WTC11 (cell line): Measurements from ENCODE around the gene CHKA. TPM values are rescaled to one million over a fixed set of nuclear protein-coding genes. Genes with fewer than 3 reads are reported as not detected.

ENCODE experiments used
- ATAC-seq: fragments of 200-7000 bp; cut with Tn5 transposase; 2 replicates; pipeline ENCODE4 v1.10.0; 2021; ENCODE audit warnings: mild to moderate bottlenecking, moderate library complexity
- CTCF ChIA-PET: fragments of 300-600 bp; sonication (Branson Sonifier 250); formaldehyde crosslinking; loops from one replicate; lab custom pipeline; 2021; ENCODE audit warnings: antibody characterized with exemption; lab: Charles Lee
- POLR2A ChIA-PET: fragments of 350-600 bp; sonication (Branson Sonifier 250); formaldehyde crosslinking; loops from one replicate; lab custom pipeline; 2021; ENCODE audit warnings: antibody characterized with exemption; lab: Charles Lee
- DNase-seq: peaks from one replicate; pipeline ENCODE4 v3.0.0; 2021; ENCODE audit warnings: low spot score
- H3K27ac Mint-ChIP-seq: 2 replicates; pipeline ENCODE4 v1.8.0; 2021; ENCODE audit warnings: mixed read lengths
- H3K27me3 Mint-ChIP-seq: 2 replicates; pipeline ENCODE4 v1.8.0; 2021; ENCODE audit warnings: low read depth, mild to moderate bottlenecking, moderate library complexity, mixed read lengths
- H3K36me3 Mint-ChIP-seq: 2 replicates; pipeline ENCODE4 v1.8.0; 2021; ENCODE audit warnings: mixed read lengths
- H3K4me1 Mint-ChIP-seq: 2 replicates; pipeline ENCODE4 v1.8.0; 2022; ENCODE audit warnings: mixed read lengths
- H3K4me3 Mint-ChIP-seq: 2 replicates; pipeline ENCODE4 v1.8.0; 2021; ENCODE audit warnings: mild to moderate bottlenecking, moderate library complexity, mixed read lengths
- H3K9me3 Mint-ChIP-seq: 2 replicates; pipeline ENCODE4 v1.8.0; 2021; ENCODE audit warnings: mixed read lengths
- AR ChIP-seq: fragments of 250-450 bp; sonication (Bioruptor Pico); IDR thresholded peaks from 2 replicates; pipeline ENCODE4 v1.9.0; 2021; ENCODE audit warnings: mild to moderate bottlenecking
- ARID4B ChIP-seq: sonication (generic); formaldehyde crosslinking; IDR thresholded peaks from 2 replicates; pipeline ENCODE4 v1.8.0; 2023; ENCODE audit warnings: missing genetic modification reagents, mild to moderate bottlenecking, borderline replicate concordance
- CREB1 ChIP-seq: sonication (generic); formaldehyde crosslinking; IDR thresholded peaks from 2 replicates; pipeline ENCODE4 v1.8.0; 2023; ENCODE audit warnings: mild to moderate bottlenecking, missing genetic modification reagents
- CTCF ChIP-seq: fragments of 200-600 bp; IDR thresholded peaks from 2 replicates; pipeline ENCODE4 v1.8.0; 2022; ENCODE audit warnings: antibody characterized with exemption
- FOXP1 ChIP-seq: sonication (generic); formaldehyde crosslinking; IDR thresholded peaks from 2 replicates; pipeline ENCODE4 v1.8.0; 2022; ENCODE audit warnings: missing genetic modification reagents, mild to moderate bottlenecking, moderate library complexity, borderline replicate concordance
- PRRX2 ChIP-seq: fragments of 250-450 bp; sonication (Bioruptor Pico); IDR thresholded peaks from 2 replicates; pipeline ENCODE4 v1.8.0; 2021; ENCODE audit warnings: mild to moderate bottlenecking
- SP1 ChIP-seq: sonication (generic); formaldehyde crosslinking; conservative IDR thresholded peaks from 2 replicates; pipeline ENCODE4 v1.8.1; 2022; ENCODE audit warnings: missing genetic modification reagents
- TEAD1 ChIP-seq: sonication (generic); formaldehyde crosslinking; IDR thresholded peaks from 2 replicates; pipeline ENCODE4 v1.8.0; 2022; ENCODE audit warnings: mild to moderate bottlenecking, missing genetic modification reagents
- ZNF232 ChIP-seq: sonication (generic); formaldehyde crosslinking; IDR thresholded peaks from 2 replicates; pipeline ENCODE4 v1.8.0; 2022; ENCODE audit warnings: mild to moderate bottlenecking, missing genetic modification reagents
- total RNA-seq: library from RNA; stranded (reverse); gene quantifications from 3 replicates; pipeline ENCODE4 v1.2.3, GENCODE V29; 2021
- TF ChIP-seq, protein P1 (sequence below): sonication (generic); formaldehyde crosslinking; IDR thresholded peaks from 2 replicates; pipeline ENCODE4 v1.8.1; 2023; ENCODE audit warnings: mild to moderate bottlenecking, missing genetic modification reagents, borderline replicate concordance
- TF ChIP-seq, protein P2 (sequence below): sonication (generic); formaldehyde crosslinking; IDR thresholded peaks from 2 replicates; pipeline ENCODE4 v1.8.0; 2023; ENCODE audit warnings: missing genetic modification reagents
- TF ChIP-seq, protein P3 (sequence below): fragments of 250-450 bp; sonication (Bioruptor Pico); IDR thresholded peaks from 2 replicates; pipeline ENCODE4 v2.1.2; 2022; ENCODE audit warnings: mild to moderate bottlenecking, moderate library complexity
- TF ChIP-seq, protein P4 (sequence below): sonication (generic); formaldehyde crosslinking; IDR thresholded peaks from 2 replicates; pipeline ENCODE4 v1.8.0; 2023; ENCODE audit warnings: mild to moderate bottlenecking, missing genetic modification reagents
- TF ChIP-seq, protein P5 (sequence below): sonication (generic); formaldehyde crosslinking; IDR thresholded peaks from 2 replicates; pipeline ENCODE4 v1.8.1; 2023; ENCODE audit warnings: mild to moderate bottlenecking, missing genetic modification reagents

Gene CHKA
- total RNA-seq, 1 experiment from 2014 or later = 76.1 TPM

DNA sequence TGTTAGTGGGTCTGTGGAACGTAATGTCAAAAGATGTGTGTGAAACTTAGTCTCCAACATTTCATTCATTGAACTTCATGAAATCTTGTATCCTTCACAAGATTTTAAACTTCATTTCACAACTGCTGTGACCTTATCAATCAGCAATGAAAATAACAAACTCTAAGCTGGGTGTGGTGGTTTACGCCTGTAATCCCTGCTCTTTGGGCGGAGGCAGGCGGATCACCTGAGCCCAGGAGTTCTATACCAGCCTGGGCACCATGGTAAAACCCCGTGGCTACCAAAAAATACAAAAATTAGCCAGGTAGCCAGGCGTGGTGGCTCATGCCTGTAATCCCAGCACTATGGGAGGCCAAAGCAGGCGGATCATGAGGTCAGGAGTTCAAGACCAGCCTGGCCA lies 5.1 kb downstream of the CHKA start:
- DNase-seq = no peak
- Mint-ChIP-seq H3K36me3 (peaks cover 20% of the 10 kb centered on the region), H3K9me3 (no peaks in the 10 kb centered on the region), H3K27ac (peak overlapping the region; percentile 53; the same call in 1 of the 2 replicates), H3K4me1 (peaks cover 47% of the 10 kb centered on the region), H3K4me3 (no peak overlapping the region), H3K27me3 (no peaks in the 10 kb centered on the region)
- TF ChIP-seq SP1 (no peak), TEAD1 (CRISPR knock-in tag) (no peak)
- TF ChIP-seq, protein P1, sequence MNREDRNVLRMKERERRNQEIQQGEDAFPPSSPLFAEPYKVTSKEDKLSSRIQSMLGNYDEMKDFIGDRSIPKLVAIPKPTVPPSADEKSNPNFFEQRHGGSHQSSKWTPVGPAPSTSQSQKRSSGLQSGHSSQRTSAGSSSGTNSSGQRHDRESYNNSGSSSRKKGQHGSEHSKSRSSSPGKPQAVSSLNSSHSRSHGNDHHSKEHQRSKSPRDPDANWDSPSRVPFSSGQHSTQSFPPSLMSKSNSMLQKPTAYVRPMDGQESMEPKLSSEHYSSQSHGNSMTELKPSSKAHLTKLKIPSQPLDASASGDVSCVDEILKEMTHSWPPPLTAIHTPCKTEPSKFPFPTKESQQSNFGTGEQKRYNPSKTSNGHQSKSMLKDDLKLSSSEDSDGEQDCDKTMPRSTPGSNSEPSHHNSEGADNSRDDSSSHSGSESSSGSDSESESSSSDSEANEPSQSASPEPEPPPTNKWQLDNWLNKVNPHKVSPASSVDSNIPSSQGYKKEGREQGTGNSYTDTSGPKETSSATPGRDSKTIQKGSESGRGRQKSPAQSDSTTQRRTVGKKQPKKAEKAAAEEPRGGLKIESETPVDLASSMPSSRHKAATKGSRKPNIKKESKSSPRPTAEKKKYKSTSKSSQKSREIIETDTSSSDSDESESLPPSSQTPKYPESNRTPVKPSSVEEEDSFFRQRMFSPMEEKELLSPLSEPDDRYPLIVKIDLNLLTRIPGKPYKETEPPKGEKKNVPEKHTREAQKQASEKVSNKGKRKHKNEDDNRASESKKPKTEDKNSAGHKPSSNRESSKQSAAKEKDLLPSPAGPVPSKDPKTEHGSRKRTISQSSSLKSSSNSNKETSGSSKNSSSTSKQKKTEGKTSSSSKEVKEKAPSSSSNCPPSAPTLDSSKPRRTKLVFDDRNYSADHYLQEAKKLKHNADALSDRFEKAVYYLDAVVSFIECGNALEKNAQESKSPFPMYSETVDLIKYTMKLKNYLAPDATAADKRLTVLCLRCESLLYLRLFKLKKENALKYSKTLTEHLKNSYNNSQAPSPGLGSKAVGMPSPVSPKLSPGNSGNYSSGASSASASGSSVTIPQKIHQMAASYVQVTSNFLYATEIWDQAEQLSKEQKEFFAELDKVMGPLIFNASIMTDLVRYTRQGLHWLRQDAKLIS = no peak
- TF ChIP-seq, protein P2, sequence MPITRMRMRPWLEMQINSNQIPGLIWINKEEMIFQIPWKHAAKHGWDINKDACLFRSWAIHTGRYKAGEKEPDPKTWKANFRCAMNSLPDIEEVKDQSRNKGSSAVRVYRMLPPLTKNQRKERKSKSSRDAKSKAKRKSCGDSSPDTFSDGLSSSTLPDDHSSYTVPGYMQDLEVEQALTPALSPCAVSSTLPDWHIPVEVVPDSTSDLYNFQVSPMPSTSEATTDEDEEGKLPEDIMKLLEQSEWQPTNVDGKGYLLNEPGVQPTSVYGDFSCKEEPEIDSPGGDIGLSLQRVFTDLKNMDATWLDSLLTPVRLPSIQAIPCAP (CRISPR knock-in tag) = no peak
- ATAC-seq = no peak
- POLR2A ChIA-PET = no interaction called here
- CTCF ChIA-PET = no interaction called here

DNA sequence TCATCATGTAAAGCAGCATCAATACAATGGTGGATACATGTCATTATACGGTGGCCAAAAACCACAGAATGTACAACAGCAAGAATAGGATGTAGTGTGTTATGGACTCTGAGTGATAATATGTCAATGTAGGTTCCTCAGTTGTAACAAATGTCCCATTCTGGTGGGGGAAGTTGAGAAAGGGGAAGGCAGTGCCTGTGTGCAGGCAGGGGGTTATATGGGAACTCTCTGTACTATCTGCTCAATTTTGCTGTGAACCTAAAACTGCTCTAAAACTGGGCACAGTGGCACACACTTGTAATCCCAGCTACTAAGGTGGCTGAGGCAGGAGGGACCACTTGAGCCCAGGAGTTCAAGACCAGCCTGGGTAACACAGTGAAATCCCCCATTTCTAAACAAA lies 5.9 kb downstream of the CHKA start:
- Mint-ChIP-seq H3K4me1 (peaks cover 47% of the 10 kb centered on the region), H3K27me3 (no peaks in the 10 kb centered on the region), H3K9me3 (no peaks in the 10 kb centered on the region), H3K4me3 (no peak overlapping the region), H3K36me3 (peaks cover 20% of the 10 kb centered on the region), H3K27ac (peak overlapping the region; percentile 80; the same call in 1 of the 2 replicates)
- ChIA-PET CTCF (no interaction called here), POLR2A (no interaction called here)
- no peak for DNase-seq
- no peak for ATAC-seq
- TF ChIP-seq CTCF (no peak), FOXP1 (CRISPR knock-in tag) (no peak), ZNF232 (CRISPR knock-in tag) (no peak), AR (CRISPR knock-in tag) (no peak), ARID4B (CRISPR knock-in tag) (no peak), PRRX2 (no peak), CREB1 (CRISPR knock-in tag) (no peak)
- TF ChIP-seq, protein P3, sequence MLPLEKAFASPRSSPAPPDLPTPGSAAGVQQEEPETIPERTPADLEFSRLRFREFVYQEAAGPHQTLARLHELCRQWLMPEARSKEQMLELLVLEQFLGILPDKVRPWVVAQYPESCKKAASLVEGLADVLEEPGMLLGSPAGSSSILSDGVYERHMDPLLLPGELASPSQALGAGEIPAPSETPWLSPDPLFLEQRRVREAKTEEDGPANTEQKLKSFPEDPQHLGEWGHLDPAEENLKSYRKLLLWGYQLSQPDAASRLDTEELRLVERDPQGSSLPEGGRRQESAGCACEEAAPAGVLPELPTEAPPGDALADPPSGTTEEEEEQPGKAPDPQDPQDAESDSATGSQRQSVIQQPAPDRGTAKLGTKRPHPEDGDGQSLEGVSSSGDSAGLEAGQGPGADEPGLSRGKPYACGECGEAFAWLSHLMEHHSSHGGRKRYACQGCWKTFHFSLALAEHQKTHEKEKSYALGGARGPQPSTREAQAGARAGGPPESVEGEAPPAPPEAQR (CRISPR knock-in tag) = no peak
- TF ChIP-seq, protein P4, sequence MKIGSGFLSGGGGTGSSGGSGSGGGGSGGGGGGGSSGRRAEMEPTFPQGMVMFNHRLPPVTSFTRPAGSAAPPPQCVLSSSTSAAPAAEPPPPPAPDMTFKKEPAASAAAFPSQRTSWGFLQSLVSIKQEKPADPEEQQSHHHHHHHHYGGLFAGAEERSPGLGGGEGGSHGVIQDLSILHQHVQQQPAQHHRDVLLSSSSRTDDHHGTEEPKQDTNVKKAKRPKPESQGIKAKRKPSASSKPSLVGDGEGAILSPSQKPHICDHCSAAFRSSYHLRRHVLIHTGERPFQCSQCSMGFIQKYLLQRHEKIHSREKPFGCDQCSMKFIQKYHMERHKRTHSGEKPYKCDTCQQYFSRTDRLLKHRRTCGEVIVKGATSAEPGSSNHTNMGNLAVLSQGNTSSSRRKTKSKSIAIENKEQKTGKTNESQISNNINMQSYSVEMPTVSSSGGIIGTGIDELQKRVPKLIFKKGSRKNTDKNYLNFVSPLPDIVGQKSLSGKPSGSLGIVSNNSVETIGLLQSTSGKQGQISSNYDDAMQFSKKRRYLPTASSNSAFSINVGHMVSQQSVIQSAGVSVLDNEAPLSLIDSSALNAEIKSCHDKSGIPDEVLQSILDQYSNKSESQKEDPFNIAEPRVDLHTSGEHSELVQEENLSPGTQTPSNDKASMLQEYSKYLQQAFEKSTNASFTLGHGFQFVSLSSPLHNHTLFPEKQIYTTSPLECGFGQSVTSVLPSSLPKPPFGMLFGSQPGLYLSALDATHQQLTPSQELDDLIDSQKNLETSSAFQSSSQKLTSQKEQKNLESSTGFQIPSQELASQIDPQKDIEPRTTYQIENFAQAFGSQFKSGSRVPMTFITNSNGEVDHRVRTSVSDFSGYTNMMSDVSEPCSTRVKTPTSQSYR (CRISPR knock-in tag) = no peak
- TF ChIP-seq, protein P5, sequence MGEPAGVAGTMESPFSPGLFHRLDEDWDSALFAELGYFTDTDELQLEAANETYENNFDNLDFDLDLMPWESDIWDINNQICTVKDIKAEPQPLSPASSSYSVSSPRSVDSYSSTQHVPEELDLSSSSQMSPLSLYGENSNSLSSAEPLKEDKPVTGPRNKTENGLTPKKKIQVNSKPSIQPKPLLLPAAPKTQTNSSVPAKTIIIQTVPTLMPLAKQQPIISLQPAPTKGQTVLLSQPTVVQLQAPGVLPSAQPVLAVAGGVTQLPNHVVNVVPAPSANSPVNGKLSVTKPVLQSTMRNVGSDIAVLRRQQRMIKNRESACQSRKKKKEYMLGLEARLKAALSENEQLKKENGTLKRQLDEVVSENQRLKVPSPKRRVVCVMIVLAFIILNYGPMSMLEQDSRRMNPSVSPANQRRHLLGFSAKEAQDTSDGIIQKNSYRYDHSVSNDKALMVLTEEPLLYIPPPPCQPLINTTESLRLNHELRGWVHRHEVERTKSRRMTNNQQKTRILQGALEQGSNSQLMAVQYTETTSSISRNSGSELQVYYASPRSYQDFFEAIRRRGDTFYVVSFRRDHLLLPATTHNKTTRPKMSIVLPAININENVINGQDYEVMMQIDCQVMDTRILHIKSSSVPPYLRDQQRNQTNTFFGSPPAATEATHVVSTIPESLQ (CRISPR knock-in tag) = no peak
